Measurements from ENCODE around the gene TEKT3.

TEKT3 gene

GRCh38 chr17:15265131-15265530 is 76.3 kb downstream of the TEKT3 start, which contains the start of gene PMP22:
Gene PMP22 (minus strand): TSS chr17:15265326. CDS start chr17:15260727, 4,599 bp downstream.
- DNase-seq (ENCODE audit: low spot score): no peak

GRCh38 chr17:15264542-15264941 is 76.9 kb downstream of the TEKT3 start:
- peak; percentile 15 for DNase-seq (ENCODE audit: low spot score)

DNA sequence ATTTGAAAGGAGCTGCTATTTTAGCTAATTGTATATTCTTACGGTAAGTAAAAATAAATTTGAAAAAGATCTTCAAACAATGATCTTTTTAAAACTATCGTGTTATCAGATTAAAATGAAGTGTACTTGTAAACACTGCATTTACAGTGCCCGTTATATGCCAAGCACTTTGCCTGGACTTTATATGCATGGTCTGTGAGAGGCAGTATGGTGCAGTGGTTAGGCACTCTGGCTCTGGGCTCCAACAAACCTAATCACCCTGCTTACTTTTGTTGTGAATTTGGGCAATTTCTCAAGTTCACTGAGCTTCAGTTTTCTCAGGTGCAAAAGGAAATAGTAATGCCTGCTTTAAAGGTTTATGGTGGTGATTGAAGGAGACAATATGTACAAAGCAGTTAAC is 77.7 kb downstream of the TEKT3 start:
- DNase-seq (ENCODE audit: low spot score): no peak

GRCh38 chr17:15263206-15263579 is 78.2 kb downstream of the TEKT3 start:
- DNase-seq (ENCODE audit: low spot score): peak; percentile 60

DNA sequence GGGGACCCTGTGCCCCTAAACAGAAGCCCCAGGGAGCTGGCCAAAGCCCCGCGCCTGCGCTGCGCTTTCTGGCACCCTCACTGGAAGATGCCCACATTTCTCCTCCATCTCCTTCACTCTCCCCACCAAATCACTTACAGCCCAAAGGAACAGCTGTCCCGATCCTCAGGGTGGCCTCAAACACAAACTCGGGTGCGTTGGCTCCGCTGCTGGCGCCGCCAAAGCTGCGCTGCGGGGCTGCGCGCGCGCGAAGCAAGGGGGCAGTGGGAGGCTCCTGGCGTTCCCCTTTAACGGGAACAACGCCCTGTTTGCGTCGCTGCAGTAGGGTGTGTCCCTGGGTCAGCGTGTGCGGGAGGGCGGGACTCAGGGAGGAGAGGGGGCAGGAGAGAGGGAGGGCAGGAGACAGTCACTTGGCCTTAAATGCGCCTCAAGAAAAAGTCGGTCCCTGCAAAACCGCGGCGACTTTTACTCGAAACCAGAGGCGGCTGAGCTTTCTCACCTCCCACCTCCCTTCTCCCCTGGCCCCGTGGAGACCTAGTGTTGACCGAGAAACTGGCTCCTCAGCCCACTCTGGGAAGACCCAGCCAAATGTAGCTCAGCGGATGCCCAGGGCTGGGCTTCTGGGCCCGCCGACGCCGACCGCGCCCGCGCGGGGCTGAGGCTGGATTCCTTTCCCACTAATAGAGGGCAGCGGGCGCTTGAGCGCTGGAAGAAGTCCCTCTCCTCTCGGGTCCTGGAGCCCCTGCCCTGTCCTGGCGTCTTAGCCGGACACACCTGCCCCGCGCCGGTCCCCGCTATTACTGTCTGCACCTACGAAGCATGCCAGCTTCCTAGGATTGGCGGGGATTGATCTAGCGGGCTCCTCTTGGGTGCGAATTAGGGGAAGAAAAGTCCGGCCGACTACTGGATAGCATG is 78.8 kb downstream of the TEKT3 start:
- peak; percentile 61 for DNase-seq (ENCODE audit: low spot score)

GRCh38 chr17:15261802-15262290 is 79.6 kb downstream of the TEKT3 start:
- peak; percentile 14 for DNase-seq (ENCODE audit: low spot score)

DNA sequence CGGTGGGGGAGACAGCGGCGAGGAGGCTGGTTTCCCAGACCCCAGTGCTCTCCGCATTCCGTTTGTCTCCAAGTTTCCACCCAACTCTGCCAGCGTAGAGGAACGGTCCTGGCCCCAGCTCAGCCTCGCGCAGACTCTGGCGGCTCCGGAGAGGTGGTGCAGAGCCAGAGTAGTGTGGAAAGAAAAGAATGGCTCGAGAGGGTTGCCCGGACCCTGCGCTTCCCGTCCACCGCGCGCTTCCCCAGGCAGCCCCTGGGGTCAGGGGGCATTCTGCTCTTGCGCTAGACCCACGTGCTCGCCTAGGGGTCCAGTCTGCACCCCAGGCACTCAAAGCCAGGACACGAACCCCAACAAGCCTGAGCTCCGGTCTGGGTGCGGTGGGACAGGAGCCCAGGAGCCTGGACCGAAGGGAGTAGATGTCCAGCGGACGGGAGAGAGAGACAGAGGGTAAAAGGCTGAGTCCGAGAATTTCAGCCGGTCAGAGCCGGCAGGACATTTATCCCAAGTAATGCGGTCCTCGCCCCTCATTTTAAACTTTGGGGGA is 80.1 kb downstream of the TEKT3 start:
- DNase-seq (ENCODE audit: low spot score): peak; percentile 61

DNA sequence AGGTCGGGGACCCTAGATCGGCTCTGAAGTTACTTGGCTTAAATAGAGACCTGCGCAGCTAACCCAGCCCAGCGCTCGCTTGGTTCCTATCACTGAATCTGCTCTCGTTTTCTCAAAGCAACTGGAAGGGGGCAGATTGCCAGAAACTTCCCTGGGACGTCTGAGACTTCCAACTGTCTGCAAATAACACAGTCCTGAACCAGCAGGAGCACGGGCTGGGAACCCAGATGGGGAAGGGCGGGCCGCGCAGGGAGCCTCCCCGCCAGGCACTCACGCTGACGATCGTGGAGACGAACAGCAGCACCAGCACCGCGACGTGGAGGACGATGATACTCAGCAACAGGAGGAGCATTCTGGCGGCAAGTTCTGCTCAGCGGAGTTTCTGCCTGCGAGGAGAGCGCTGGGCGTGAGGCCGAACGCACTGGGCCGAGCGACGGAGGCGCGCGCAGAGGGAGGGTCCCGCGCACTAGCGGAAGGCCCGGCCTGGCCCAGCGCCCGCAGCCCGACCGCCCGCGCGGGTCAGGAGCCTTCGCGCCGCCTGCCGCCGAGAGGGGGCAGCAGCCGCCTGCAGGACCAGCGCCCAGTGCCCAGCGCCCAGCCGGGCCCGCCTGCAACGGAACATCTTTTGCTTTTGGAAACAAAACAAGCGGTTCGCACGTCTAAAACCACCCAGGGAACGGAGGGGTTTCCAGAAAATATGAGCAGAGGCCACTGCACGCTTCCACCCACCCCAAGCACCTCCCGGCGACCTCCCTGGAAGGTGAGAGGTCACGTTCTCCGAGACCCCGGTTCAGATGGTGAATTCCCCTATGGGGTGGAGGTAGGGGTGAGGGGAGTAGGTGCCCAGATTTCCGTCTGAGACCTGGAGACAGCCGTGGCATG is 80.8 kb downstream of the TEKT3 start:
- peak; percentile 78 for DNase-seq (ENCODE audit: low spot score)

DNA sequence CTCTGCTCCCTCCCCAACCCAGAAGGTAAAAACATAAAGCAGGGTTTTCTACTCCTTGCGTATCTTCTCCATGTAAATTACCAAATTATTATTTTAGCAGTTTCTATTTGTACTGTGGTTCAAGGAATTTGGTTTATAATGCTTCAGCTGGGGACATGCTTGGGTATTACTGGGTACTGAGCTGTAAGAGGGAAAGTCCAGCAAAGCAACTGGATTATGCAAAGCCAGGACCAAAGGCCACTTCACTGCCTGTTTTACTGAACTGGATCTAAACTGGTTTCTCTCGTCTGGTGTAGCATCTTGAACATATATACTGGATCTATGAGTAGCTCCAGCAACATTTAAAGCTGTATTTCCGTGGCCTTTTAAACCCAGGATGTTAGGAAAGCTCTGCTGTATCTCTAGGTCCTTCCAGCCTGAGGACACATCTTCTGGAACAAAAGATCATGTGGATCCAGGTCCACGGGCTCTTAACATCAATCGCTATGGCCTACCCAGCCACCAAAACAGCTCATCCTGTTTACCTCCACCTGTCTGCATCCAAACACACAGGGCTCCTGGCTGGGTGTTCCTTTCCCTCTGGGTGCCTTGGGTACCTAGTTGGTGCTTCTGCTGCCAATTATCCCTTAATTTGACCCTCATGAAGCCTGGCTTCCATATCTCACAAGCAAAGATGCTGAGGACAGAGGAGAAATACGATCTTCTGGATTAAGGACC is 83.4 kb downstream of the TEKT3 start:
- DNase-seq (ENCODE audit: low spot score): no peak

DNA sequence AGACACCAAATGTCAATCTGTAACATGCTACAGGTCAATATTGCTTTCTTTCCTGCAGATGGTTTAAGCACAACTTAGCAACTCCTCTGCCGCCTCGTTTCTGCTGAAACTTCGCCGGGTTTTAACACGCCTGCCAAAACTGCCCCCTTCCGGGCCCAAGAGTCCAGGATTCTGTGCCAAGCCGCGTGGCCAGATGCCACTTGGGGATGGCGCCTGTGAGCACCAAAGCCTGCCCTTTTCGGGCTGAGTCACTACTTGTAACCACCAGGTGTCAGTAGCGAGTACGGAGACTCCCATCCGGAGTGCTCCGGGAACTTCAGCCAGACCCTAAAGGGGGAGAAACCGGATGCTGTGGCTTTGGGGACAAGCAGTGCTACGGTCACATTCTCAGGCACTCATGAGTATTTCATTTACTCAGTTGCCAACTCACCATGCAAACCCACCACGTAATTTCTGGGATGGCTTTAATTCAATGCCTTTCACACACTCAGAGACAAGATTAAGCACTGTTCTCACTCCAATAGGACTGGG is 84.1 kb downstream of the TEKT3 start:
- DNase-seq (ENCODE audit: low spot score): peak; percentile 87

DNA sequence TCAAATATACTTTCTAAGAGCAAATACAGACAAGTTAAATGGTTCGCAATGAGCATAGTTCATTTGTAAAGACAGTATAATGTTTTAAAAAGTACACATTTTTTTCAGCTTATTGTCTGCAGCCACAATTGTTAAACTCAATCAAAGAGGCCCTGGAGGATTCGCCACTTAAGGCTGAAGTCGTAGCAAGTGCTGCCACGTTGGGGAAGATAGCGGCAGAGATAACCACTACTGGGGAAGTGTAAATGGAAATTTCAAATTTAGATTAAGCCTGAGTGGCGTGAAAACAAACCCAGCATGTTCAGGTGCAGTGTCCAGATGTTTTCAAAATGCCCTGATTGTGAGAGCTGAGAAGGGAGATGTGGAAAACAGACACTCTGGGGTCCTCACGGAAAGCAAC is 84.7 kb downstream of the TEKT3 start:
- DNase-seq (ENCODE audit: low spot score): no peak

GRCh38 chr17:15255713-15256454 is 85.5 kb downstream of the TEKT3 start:
- peak; percentile 53 for DNase-seq (ENCODE audit: low spot score)

All from kidney tubule cell (primary cell).